Neural cell (in vitro differentiated cells): ENCODE results near the gene ERVV-1.

Source experiments
- CTCF ChIP-seq: fragments of 450-650 bp; IDR thresholded peaks from 2 replicates; pipeline ENCODE4 v1.5.1; 2014; ENCODE audit warnings: antibody characterized with exemption, mild to moderate bottlenecking, moderate library complexity; ENCODE audit not compliant: poor library complexity, severe bottlenecking
- EP300 ChIP-seq: fragments of 450-650 bp; conservative IDR thresholded peaks from 2 replicates; pipeline ENCODE4 v1.6.1; 2014; ENCODE audit warnings: antibody characterized with exemption, mild to moderate bottlenecking, moderate library complexity; ENCODE audit not compliant: poor library complexity, severe bottlenecking
- POLR2AphosphoS5 ChIP-seq: IDR thresholded peaks from 2 replicates; pipeline ENCODE4 v1.6.1; 2012
- SMC3 ChIP-seq: fragments of 450-650 bp; conservative IDR thresholded peaks from 2 replicates; pipeline ENCODE4 v1.6.1; 2014; ENCODE audit warnings: antibody characterized with exemption, mild to moderate bottlenecking, moderate library complexity; ENCODE audit not compliant: poor library complexity

GRCh38 chr19:53010494-53010893 is 3.2 kb upstream of the ERVV-1 start:
- no peak for TF ChIP-seq CTCF
- no peak for TF ChIP-seq POLR2AphosphoS5
- no peak for TF ChIP-seq EP300
- TF ChIP-seq SMC3 = no peak
